ENCODE results near the gene ITGAE.

The ITGAE gene

GRCh38 chr17:3679531-3680126 is 121.4 kb downstream of the ITGAE start:
- FAIRE-seq (no peak), DNase-seq (ENCODE audit: insufficient read length, low spot score) (no peak)

GRCh38 chr17:3678821-3679530 is 122.0 kb downstream of the ITGAE start:
- FAIRE-seq (no peak), DNase-seq (ENCODE audit: insufficient read length, low spot score) (no peak)

- FAIRE-seq (no peak), DNase-seq (ENCODE audit: insufficient read length, low spot score) (no peak)
These were observed 122.7 kb downstream of the ITGAE start for GRCh38 chr17:3678095-3678820.

- FAIRE-seq, result no peak
- no peak for DNase-seq (ENCODE audit: insufficient read length, low spot score)
These were observed 125.1 kb downstream of the ITGAE start for GRCh38 chr17:3675886-3676285.

GRCh38 chr17:3672571-3672970 is 128.4 kb downstream of the ITGAE start:
- DNase-seq (ENCODE audit: insufficient read length, low spot score) (no peak), FAIRE-seq (no peak)

GRCh38 chr17:3669548-3669947 is 131.4 kb downstream of the ITGAE start:
- FAIRE-seq, result no peak

GRCh38 chr17:3669085-3669347 is 132.0 kb downstream of the ITGAE start:
- FAIRE-seq (no peak), DNase-seq (ENCODE audit: insufficient read length, low spot score) (no peak)

More at GRCh38 chr17:3669548-3669947, 131.4 kb downstream of the ITGAE start:
- no peak for DNase-seq (ENCODE audit: insufficient read length, low spot score)

GRCh38 chr17:3668279-3669084 is 132.5 kb downstream of the ITGAE start, which contains the start of the genes EMC6 and TAX1BP3:
TSS of gene EMC6 (plus strand) at chr17:3668812. CDS start at chr17:3669147, 335 bp downstream.
TSS of gene TAX1BP3 (minus strand) at chr17:3668578. CDS start at chr17:3668526, 52 bp downstream.
- peak; percentile 98 for FAIRE-seq
- DNase-seq (ENCODE audit: insufficient read length, low spot score), result peak; percentile 99

- DNase-seq (ENCODE audit: insufficient read length, low spot score) (peak; percentile 90), FAIRE-seq (peak; percentile 67)
These were observed 133.4 kb downstream of the ITGAE start for GRCh38 chr17:3667366-3668278.

- FAIRE-seq (no peak), DNase-seq (ENCODE audit: insufficient read length, low spot score) (no peak)
These were observed 134.5 kb downstream of the ITGAE start for GRCh38 chr17:3666516-3666915.

GRCh38 chr17:3665834-3666233 is 135.2 kb downstream of the ITGAE start:
- DNase-seq (ENCODE audit: insufficient read length, low spot score) (no peak), FAIRE-seq (peak; percentile 9)

Measured in HTR-8/SVneo (cell line).